H1 (cell line): ENCODE data around the gene FAM170B. TPM values are rescaled to one million over a fixed set of nuclear protein-coding genes. Genes with fewer than 3 reads are reported as not detected.

ENCODE experiments used
- ASH2L ChIP-seq: fragments of 200-600, 300-600 bp; sonication (generic); IDR thresholded peaks from one replicate; pipeline ENCODE4 v1.7.1; 2017; ENCODE audit warnings: low read length
- HDAC2 ChIP-seq, 2 experiments: fragments of 300-600 bp in 1 of 2; sonication (generic) in 1 of 2; IDR thresholded peaks; 2 replicates each; pipeline ENCODE4 v1.6.1; 2011 to 2012; ENCODE audit warnings: low read depth in 2 of 2, low read length in 2 of 2, mild to moderate bottlenecking in 2 of 2, moderate library complexity in 2 of 2, borderline replicate concordance in 1 of 2, inconsistent platforms in 1 of 2
- polyA plus RNA-seq, 7 experiments: library from polyadenylated mRNA; depleted of rRNA in 3 of 7; stranded (reverse) in 5 of 7; unstranded in 2 of 7; fragments of >200 nt in 5 of 7; fragments of 200-250 nt in 2 of 7; gene quantifications; 1 replicate in 5 of 7; 2 replicates in 1 of 7; 4 replicates in 1 of 7; pipeline versions ENCODE4 v1.2.1 to v1.2.3, GENCODE V29; 2011 to 2013; ENCODE audit warnings: missing spikeins in 2 of 7, mixed read lengths in 2 of 7
- total RNA-seq: library from RNA; stranded (reverse); fragmentation: NEBNext Ultra II Directional; extraction: Animal tissue kit (Norgen Biotek cat#: 25700); gene quantifications from 2 replicates; pipeline ENCODE4 v1.2.1, GENCODE V29; 2021
- TF ChIP-seq, protein P1 (sequence below): IDR thresholded peaks from 2 replicates; pipeline ENCODE4 v1.6.1; 2012; ENCODE audit warnings: low read length, inconsistent platforms

FAM170B gene
- total and polyA plus RNA-seq, 2 of the 8 experiments (the other 6 are each of a cell fraction or from before 2014, with no cell fraction given), result not detected

DNA sequence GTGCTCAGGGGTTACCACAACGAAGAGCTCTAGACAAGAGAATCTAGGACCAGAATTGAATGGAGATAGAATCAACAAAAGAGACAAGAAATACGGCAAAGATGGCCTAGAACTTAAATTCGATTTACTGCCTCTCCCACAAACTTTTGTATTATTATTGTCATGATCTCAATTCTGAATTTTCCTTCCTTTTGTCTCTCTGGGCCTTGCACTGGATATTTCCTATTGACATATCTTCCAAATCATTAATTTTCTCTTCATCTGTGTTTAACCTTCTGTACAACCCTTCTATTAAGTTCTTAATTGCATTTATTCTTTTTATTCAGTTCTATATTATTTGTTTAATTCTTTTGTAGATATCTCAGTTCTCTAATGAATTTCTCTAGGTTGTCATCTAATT is 46.9 kb downstream of the FAM170B start (continued):
- no peak for TF ChIP-seq ASH2L
- TF ChIP-seq HDAC2 (IDR thresholded peaks at IDR 0.05; ENCODE audit: borderline replicate concordance in 1 of 2, low read depth in 2 of 2, low read length in 2 of 2), result no peak
- TF ChIP-seq, protein P1, sequence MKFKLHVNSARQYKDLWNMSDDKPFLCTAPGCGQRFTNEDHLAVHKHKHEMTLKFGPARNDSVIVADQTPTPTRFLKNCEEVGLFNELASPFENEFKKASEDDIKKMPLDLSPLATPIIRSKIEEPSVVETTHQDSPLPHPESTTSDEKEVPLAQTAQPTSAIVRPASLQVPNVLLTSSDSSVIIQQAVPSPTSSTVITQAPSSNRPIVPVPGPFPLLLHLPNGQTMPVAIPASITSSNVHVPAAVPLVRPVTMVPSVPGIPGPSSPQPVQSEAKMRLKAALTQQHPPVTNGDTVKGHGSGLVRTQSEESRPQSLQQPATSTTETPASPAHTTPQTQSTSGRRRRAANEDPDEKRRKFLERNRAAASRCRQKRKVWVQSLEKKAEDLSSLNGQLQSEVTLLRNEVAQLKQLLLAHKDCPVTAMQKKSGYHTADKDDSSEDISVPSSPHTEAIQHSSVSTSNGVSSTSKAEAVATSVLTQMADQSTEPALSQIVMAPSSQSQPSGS, result no peak
